Prostate gland (tissue), 2 donors: ENCODE results near the gene KRTAP10-3. TPM values are rescaled to one million over a fixed set of nuclear protein-coding genes. Genes with fewer than 3 reads are reported as not detected.
"Not testable (repeated sequence)": the region's sequence is repeated elsewhere in the genome, so short reads cannot be mapped to it uniquely, and the experiment has no call there.

Source experiments
- DNase-seq: peaks from one replicate; pipeline ENCODE4 v3.0.0-alpha.2; 2019; ENCODE audit warnings: low spot score
- H3K27ac ChIP-seq, 2 donors: fragments of 200-600 bp; sonication (generic); 2 replicates each; pipeline ENCODE4 v1.5.1; 2017 to 2019
- H3K27me3 ChIP-seq: fragments of 200-600 bp; sonication (generic); replicated peaks from 2 replicates; pipeline ENCODE4 v1.5.1; 2019; ENCODE audit not compliant: insufficient read depth
- H3K36me3 ChIP-seq, 2 donors: fragments of 200-600 bp; sonication (generic); 1 replicate in 1 of 2; 2 replicates in 1 of 2; pipeline versions ENCODE4 v1.5.1 to v1.8.1; 2017 to 2019
- H3K4me1 ChIP-seq: fragments of 200-600 bp; sonication (generic); replicated peaks from 2 replicates; pipeline ENCODE4 v1.5.1; 2019
- H3K4me3 ChIP-seq, 2 donors: fragments of 200-600 bp; sonication (generic); 2 replicates each; pipeline ENCODE4 v1.5.1; 2017 to 2019
- H3K9me3 ChIP-seq: fragments of 200-600 bp; sonication (generic); 2 replicates; pipeline ENCODE4 v1.5.1; 2017
- POLR2A ChIP-seq: fragments of 450-650 bp; IDR thresholded peaks from one replicate; pipeline ENCODE4 v1.6.1; 2016; ENCODE audit warnings: antibody characterized with exemption, mild to moderate bottlenecking
- POLR2AphosphoS5 ChIP-seq: sonication (generic); formaldehyde crosslinking; IDR thresholded peaks from one replicate; pipeline ENCODE4 v1.6.1; 2017; ENCODE audit warnings: antibody characterized with exemption
- WGBS: methylation state at CpG from one replicate; pipeline ENCODE4 v1.1.5; 2018; 5-methylcytosine and 5-hydroxymethylcytosine counted together
- intact Hi-C: fragments of 100-400 bp; cut with DNase I; formaldehyde crosslinking; loops from one replicate; pipeline ENCODE4 v1.14.2; 2022
- total RNA-seq, 2 donors: library from RNA; depleted of rRNA; stranded (reverse); fragments of >200 nt; gene quantifications; one replicate each; pipeline ENCODE4 v1.1.0, GENCODE V29; 2016
- TF ChIP-seq, protein P1 (sequence below), 4 experiments: fragments of 200-600 bp in 2 of 4; fragments of 450-650 bp in 2 of 4; sonication (generic) in 2 of 4; IDR thresholded peaks; 1 replicate in 3 of 4; 2 replicates in 1 of 4; pipeline ENCODE4 v1.5.1; 2016 to 2019; ENCODE audit warnings: antibody characterized with exemption in 4 of 4, mild to moderate bottlenecking in 2 of 4, moderate library complexity in 2 of 4

The KRTAP10-3 gene
- total RNA-seq, 2 donors from 2014 or later = not detected

DNA sequence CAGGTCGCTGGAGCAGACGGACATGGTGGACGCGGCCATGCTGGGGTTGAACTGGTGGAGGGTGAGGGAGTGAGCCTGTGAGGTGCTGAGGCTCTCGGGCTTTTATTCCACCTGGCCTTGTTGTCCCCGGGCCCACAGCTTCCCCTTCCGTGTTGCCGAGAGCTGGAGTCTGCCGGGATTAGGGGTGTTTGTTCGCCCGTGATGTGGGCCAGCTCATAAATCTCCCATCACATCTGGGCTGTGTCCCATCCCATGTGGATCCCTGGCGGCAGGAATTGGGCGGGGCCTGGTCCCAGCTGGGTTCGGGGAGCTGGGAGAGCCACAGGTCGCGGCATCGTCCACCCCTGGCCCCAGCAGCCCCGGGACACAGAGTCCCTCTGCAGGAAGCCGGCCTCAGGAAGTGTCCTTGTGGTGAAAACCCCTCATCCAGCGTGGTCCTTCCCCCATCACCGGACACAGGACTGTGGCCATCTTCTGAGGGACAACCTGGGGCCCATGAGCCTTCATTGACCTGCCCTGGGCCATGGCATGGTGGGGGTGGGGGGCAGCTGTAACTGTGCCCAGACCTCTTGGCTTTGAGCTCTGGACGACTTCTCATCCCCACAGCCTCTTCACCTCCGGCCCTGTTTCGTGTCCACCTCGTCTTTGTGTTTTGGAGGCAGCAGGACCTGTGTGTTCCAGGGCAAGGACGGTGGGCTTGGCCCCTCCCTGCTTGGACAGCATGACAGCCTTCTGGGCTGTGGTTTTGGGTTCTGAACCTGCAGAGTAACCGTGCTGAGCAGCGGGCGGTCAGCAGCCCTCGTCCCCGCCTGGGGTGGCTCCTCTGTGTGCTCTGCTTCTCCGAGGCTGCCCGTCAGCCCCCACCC, 34.1 kb upstream of the KRTAP10-3 start, which contains the start of gene KRTAP10-6:
KRTAP10-6 (minus strand) TSS at position 60 of the 866 bp plus-strand sequence; CDS start at position 39, 21 bp downstream.
- H3K27ac ChIP-seq = no peak within 1 kb of the TSS
- H3K4me3 ChIP-seq = no peak within 1 kb of the TSS
- H3K4me1 ChIP-seq = no peaks in the 10 kb centered on the region
- 59% methylated on average over 26 of the region's 33 CpGs for WGBS
- H3K9me3 ChIP-seq = no peaks in the 10 kb centered on the region
- peaks cover 2% of the 10 kb centered on the region for H3K27me3 ChIP-seq
- H3K36me3 ChIP-seq = no peaks in the 10 kb centered on the region
- no peak for DNase-seq
- TF ChIP-seq POLR2AphosphoS5 (no peak), POLR2A (no peak)
- TF ChIP-seq, protein P1, sequence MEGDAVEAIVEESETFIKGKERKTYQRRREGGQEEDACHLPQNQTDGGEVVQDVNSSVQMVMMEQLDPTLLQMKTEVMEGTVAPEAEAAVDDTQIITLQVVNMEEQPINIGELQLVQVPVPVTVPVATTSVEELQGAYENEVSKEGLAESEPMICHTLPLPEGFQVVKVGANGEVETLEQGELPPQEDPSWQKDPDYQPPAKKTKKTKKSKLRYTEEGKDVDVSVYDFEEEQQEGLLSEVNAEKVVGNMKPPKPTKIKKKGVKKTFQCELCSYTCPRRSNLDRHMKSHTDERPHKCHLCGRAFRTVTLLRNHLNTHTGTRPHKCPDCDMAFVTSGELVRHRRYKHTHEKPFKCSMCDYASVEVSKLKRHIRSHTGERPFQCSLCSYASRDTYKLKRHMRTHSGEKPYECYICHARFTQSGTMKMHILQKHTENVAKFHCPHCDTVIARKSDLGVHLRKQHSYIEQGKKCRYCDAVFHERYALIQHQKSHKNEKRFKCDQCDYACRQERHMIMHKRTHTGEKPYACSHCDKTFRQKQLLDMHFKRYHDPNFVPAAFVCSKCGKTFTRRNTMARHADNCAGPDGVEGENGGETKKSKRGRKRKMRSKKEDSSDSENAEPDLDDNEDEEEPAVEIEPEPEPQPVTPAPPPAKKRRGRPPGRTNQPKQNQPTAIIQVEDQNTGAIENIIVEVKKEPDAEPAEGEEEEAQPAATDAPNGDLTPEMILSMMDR (IDR thresholded peaks at IDR 0.05) = no peak
- intact Hi-C loops = no loop called here

DNA sequence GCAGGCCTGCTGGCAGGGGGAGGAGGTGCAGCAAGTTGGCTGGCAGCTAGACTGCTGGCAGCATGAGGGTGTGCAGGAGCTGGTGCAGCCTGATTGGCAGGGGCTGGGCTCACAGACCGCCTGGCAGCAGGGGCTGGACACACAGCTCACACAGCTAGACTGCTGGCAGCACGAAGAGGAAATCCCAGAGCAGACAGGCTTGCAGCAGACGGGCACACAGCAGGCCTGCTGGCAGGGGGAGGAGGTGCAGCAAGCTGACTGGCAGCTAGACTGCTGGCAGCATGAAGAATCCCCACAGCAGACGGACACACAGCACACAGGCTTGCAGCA, 33.2 kb upstream of the KRTAP10-3 start:
- H3K36me3 ChIP-seq, H3K9me3 ChIP-seq, intact Hi-C loops, H3K4me3 ChIP-seq, DNase-seq, H3K27me3 ChIP-seq, H3K27ac ChIP-seq, H3K4me1 ChIP-seq: not testable (repeated sequence)
- 19% methylated on average over 3 of the region's 4 CpGs for WGBS

DNA sequence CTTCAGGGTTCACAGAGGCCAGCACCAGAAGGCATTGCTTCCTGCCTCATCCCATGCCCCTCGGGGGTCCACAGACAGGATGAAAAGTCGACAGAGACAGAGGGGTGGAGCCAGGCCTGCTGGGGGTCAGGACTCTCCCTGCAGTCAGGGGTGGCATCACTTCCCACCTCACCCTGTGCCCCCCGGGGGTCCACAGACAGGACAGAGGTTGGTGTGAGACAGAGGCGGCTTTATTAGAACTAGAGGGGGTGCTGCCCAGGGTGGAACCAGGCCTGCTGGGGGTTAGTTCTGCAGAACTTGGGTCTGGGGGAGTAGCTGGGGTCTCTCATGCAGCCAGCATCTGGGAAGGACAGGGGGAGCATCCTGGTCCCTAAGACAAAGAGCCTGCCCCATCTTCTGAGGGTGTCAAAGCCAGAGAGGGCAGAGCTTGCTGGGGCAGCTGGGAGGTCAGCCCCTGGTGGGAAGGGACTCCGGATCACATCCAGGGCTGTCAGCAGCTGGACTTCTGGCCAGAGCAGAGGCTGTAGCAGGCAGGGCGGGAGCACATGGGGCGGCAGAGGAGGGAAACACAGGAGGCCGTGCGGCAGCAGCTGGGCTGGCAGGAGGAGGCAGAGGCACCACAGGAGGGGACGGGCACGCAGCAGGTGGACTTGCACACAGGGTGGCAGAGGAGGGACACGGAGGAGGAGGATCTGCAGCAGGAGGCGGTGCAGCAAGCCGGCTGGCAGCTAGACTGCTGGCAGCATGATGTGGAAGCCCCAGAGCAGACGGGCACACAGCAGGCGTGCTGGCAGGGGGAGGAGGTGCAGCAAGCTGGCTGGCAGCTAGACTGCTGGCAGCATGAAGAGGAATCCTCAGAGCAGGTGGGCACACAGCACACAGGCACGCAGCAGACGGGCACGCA, 32.6 kb upstream of the KRTAP10-3 start:
- H3K36me3 ChIP-seq, H3K9me3 ChIP-seq, H3K27me3 ChIP-seq, H3K4me3 ChIP-seq, intact Hi-C loops, H3K4me1 ChIP-seq, H3K27ac ChIP-seq, DNase-seq: not testable (repeated sequence)
- 59% methylated on average over 16 of the region's 19 CpGs for WGBS

DNA sequence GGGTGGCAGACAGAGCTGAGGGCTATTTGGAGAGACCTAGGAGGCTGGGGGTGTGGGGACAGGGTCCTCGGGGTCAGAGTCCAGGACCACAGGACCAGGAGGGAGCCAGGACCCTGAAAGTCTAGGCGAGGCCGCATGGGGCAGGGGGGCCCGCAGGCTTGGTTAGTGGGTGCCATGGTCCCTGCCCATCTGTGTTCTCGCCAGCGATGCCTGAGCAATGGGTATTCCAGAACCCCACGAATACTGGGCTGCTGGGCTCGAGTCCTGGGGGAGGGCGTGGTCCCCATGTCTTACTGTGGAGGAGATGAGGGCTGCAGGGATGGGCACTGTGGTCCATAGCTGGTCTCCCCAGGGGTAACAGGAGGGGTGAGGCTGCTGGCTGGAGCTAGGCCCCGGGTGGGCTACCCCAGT, 31.7 kb upstream of the KRTAP10-3 start:
- Histone ChIP-seq H3K4me1 (no peaks in the 10 kb centered on the region), H3K27ac (no peak overlapping the region), H3K9me3 (no peaks in the 10 kb centered on the region), H3K36me3 (no peaks in the 10 kb centered on the region), H3K27me3 (no peaks in the 10 kb centered on the region), H3K4me3 (no peak overlapping the region)
- DNase-seq = no peak
- 90% methylated on average over 9 of the region's 10 CpGs for WGBS
- TF ChIP-seq POLR2A (no peak), POLR2AphosphoS5 (no peak)
- TF ChIP-seq, protein P1 (IDR thresholded peaks at IDR 0.05) = no peak
- intact Hi-C loops = no loop called here

DNA sequence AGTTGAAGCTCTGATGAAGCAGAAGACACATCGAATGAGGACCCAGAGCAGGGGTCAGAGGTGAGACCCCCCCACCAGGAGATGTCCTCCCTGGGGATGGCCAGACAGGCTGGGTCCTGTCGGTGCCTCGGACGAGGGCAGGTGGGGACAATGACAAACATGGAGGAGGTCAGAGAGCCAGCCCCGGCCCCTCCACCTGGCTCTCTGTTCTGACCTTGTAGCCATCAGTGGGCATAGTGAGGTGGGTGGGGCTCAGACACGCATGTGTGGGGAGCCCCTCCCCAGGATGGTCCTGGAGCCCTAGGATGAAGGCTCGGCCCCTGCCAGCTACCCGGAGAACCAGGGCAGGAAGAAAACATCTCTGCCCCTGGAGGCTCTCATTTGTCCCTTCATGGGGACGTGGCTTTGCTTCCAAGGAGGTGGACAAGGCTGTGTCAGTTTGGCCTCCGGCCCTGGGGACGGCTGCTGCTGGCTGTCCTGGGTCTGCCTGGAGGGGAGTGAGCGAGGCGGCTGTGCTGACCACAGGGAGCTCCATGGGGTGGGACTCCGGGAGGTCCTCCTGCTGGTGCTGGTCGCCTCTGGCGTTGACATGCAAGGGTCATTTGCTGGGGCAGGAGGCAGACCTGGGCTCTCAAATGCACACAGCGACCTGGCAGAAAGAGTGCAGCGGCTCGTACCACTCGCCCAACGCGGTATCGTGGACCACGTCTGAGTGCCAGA, 31.2 kb upstream of the KRTAP10-3 start:
- 84% methylated on average over 24 of the region's 24 CpGs for WGBS
- DNase-seq = no peak
- no peak for TF ChIP-seq POLR2A
- no peak for TF ChIP-seq POLR2AphosphoS5
- TF ChIP-seq, protein P1 (IDR thresholded peaks at IDR 0.05) = no peak
- intact Hi-C loops = no loop called here
- Histone ChIP-seq H3K4me3 (no peak overlapping the region), H3K36me3 (no peaks in the 10 kb centered on the region), H3K9me3 (no peaks in the 10 kb centered on the region), H3K27me3 (no peaks in the 10 kb centered on the region), H3K4me1 (no peaks in the 10 kb centered on the region), H3K27ac (no peak overlapping the region)
